HG02610 (cell line): Measurements from ENCODE around the gene RAI14.
A peak's percentile ranks its signal among the peaks of the same experiment; 100 is the strongest.
"Not testable (repeated sequence)": the region's sequence is repeated elsewhere in the genome, so short reads cannot be mapped to it uniquely, and the experiment has no call there.

ENCODE experiments used
- ATAC-seq: cut with Tn5 transposase; IDR thresholded peaks from one replicate; pipeline ENCODE4 v1.9.1; 2021; ENCODE audit warnings: mild to moderate bottlenecking, moderate library complexity; ENCODE audit not compliant: unreplicated experiment

RAI14 gene

DNA sequence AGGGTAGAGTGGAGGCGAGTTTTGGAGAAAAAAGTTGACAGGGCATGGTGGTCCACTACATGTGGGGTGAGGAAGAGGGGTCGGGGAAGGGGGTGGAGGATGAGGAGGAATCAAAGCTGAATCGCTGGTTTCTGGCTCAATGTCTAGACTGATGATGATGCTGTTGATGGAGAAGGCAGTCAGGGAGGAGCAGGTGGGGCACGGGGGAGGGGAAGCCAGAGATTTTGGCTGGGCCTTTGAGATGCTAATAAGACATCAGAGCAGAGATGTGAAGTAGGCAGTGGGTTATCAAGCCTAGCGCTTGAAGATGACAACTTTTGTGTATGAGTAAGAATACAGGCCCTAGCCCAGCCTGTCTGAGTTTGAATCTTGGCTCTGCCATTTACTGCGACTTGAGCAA, 150.4 kb downstream of the RAI14 start:
- no peak for ATAC-seq

GRCh38 chr5:34811706-34812105, 155.6 kb downstream of the RAI14 start:
- ATAC-seq = no peak

GRCh38 chr5:34813509-34813908, 157.4 kb downstream of the RAI14 start:
- ATAC-seq = no peak

DNA sequence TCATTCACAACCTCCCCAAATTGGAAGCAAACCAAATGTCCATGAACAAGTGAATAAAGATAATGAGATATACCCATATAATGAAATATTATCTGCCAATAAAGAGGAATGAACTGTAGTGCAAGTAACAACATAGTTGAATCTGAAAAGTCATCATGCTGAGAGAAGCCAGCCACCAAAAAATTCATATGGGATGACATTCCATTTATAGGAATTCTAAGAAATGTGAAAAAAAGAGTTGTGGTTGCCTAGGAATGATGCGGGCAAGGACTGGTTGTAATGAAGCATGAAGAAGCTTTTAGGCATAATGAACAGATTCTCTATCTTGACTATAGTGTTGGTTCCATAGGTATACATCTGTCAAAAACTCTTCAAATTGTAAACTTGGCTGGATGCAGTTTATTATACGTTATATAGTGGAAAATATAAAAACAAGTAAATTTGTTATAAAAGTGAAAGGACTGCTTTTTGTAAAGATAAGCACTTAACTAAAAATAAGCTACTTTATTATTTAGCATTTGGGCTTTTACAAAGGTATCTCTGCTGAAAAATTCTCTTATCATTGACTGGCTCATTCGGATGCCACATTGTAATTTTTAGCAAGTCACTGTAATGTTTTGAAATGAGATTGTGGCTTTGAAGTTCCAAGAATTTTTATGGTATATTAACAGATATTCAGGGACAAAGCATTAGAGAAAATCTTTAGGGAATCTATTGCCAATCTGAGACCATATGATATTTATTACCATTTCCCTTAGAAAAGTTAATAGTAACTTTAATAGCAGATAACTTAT, 161.6 kb downstream of the RAI14 start:
- ATAC-seq = no peak

DNA sequence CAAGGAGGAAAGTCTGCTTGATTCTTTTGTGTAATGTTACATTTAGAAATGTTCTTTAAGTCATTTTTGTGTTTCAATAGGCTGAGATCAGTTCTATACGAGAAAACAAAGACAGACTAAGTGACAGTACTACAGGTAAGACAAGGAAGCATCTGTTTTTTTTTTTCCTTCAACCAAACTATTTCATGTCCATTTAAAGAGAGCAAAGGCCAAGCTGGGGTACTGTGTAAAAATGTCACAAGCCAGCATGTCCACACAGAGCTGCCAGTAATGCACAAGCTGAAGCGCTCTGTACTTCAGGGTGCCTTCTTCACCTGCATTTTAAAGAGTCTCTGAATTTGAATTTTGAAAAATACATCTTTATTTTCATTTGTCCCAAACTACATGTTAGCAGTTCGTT, 162.6 kb downstream of the RAI14 start:
- ATAC-seq = no peak

DNA sequence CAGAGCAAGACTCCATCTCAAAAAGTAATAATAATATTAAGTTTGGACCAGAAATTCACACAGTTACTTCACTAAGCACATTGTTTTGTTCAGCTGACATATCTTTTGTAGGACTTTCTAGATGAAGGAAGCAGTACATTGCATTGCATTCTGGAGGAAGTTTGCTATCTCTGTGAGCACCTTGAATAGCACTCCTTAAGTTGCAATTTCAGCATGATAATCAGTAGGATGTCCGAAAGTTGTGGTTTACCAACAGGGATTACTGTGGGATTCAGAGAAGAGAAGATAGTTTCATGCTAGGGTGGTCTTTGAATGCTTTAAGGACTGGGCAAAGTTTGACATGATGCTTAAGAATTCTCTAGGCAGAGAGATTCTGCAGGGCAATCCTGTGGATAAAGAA, 164.5 kb downstream of the RAI14 start:
- no peak for ATAC-seq

GRCh38 chr5:34822956-34823715, 167.0 kb downstream of the RAI14 start:
- no peak for ATAC-seq

DNA sequence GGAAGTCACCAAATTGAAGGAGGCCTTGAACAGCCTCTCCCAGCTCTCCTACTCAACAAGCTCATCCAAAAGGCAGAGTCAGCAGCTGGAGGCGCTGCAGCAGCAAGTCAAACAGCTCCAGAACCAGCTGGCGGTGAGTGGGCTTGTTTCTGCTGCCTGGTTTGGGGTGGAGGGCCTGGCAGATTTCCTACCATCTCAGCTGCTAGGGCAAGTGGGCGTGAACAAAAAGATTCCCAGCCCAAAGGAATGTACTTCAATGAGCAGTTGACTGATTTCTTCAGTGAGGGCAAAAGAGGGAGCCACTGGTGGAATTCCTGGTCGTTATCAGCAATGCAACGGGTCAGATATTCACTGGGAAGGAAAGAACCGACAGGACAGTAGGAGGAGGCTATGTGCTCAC, 170.2 kb downstream of the RAI14 start:
- ATAC-seq = no peak

GRCh38 chr5:34827588-34828506, 171.7 kb downstream of the RAI14 start:
- no peak for ATAC-seq

DNA sequence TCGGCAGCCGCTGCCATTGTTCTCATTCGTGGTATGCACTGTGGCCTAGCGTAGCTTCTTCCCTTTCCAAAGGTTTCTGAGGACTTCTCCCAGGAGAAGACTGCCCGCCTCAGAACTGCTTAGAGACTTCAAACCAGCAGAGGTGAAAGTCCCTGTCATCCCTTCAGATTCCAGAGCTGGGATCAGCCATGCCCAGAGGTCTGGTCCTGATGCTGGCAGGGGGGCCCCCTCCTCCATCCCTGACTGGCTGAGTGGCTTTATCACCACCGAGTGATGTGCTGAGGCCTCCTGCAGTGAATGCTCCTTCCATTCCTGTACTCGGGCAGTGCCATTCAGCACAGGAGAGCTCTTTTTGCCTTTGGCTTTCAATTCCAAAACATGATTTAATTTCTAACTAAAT, 174.7 kb downstream of the RAI14 start:
- not testable (repeated sequence) for ATAC-seq

- ATAC-seq = no peak
Measured at GRCh38 chr5:34831303-34831702, 175.2 kb downstream of the RAI14 start.

GRCh38 chr5:34832568-34832967, 176.4 kb downstream of the RAI14 start:
- no peak for ATAC-seq

DNA sequence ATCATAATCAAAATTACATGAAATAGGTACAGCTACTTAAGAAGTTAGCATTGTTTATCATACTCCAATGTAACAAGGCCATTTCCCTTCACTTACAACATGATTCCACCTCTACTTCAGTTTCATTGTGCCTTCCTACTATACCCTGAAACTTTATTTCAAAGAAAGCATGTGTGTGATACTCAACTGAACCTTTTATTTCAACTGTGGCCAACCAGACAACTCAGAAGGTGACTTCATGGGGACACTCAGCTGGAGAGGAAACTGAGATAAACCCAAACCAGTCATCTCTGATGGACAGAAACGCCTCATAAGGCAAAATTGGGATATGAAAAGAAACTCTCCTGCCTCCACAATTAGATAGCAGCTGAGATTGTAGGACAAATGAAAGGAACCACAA, 177.0 kb downstream of the RAI14 start:
- ATAC-seq = no peak

DNA sequence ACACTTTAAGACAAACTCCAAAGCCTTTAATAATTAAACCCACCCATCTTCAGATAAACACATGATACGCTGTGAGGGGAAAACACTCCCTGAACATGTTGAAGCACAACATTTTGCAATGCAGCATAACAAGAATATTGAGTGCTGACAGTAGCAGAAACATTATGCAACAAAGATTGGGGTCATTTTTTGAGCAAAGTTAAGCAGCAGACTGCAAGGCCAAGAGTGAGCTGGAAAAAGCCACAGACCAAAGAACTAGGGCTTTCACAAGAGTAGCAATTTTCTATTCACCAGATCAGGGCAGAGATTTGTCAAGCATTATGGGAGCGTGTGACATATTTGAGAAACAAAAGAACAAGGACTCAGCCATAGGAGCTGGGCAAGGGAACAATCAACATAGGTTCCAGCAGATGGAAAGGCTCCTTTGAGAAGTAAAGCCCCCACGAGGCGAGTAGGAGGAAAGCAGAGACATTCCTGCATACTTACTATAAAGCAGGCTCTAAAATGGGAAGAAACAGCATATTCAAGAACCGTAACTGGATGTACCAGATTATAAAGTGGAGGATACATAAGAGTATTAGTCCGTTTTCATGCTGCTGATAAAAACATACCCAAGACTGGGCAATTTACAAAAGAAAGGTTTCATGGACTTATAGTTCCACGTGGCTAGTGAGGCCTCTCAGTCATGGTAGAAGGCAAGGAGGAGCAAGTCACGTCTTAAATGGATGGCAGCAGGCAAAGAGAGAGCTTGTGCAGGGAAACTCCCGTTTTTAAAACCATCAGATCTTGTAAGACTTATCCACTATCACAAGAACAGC, 178.1 kb downstream of the RAI14 start:
- ATAC-seq = no peak

- ATAC-seq = no peak
Measured at GRCh38 chr5:34834794-34835089, 178.6 kb downstream of the RAI14 start.

DNA sequence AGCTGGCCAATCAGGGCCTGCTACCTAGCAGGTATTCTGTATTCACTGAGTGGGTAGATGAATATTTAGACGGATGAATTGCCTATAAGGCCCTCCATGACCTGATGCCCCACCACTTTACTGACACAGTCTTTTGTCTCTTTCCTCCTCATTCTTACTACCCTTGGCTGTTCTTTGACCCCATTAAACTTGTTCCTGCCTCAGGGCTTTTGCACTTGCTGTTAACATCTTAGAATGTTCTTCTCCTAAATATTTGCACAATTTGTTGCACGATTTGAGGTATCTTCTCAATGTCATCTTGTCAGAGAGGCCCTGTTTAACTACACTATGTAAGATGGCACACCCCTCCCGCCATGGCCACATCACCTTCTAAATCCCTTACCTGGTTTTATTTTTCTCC, 179.5 kb downstream of the RAI14 start:
- no peak for ATAC-seq

DNA sequence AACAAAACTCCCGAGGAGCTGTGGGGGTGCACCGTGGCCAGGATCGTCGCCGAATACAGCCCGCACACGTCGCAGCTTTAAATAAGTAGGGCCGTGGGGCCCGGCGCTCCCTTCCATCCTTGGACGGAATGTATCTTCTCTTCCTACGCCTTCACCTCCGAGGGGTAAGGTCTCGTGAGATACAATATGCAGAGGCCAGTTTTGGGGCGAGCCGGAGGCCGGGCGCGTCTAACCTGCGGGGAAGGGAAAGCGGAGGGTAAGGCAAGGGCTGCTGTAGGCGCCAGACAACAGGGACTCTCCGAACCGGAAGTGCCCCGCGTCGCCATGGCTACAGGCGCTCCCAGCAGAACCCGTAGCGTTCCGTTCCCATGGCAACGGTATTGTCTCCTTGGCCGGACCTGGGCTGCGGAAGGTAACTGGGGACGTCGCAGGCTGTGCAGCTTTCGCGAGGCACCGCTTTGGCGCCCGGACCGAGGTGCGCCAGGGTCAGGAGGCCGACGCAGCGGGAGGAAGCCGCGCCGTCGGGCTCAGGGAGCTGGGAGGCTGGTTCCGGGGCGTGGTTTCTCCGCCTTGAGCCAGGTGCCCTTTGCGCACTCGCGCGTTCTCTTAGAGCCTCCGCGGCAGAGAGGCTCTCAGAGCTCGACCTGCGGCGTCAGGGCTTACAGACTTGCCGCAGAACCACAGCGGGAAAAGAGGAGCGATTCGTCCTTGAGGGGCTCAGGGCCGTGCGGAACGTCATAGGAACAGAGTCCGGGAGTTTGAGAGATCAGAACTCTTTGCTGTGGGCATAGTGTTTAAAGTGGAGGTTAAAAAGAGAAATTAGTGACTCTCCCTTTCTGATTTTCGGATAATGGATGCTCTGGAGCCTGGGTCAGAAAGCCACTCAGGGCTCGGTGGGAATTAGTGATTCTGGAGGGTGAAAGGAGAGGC, 182.9 kb downstream of the RAI14 start, which contains the start of gene TTC23L:
Gene TTC23L, plus strand, starts transcription at position 380 of the 930 bp plus-strand sequence. CDS start 1,508 bp downstream, outside the sequence.
- peak; percentile 98 for ATAC-seq

GRCh38 chr5:34841816-34842215, 185.7 kb downstream of the RAI14 start:
- ATAC-seq = no peak

DNA sequence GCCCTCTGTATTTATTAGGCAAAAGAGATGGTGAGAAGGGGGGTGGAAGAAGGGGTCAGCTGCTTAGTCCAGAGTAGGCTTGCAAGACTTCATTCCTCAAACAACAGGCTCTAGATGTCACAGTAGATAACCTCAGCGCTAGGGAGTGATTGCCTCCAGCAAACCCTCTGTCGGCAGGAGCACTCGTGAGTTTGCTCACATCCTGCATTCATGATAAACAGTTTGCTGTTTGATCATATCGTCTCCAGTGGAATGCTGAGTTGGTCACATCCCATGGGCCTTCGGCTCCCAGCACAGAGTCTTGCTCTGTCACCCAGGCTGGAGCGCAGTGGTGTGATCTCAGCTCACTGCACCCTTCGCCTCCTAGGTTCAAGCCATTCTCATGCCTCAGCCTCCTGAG, 186.4 kb downstream of the RAI14 start:
- ATAC-seq = no peak
